ENCODE results near the gene PARP4. TPM values are rescaled to one million over a fixed set of nuclear protein-coding genes. Genes with fewer than 3 reads are reported as not detected.
A peak's percentile ranks its signal among the peaks of the same experiment; 100 is the strongest.
"Not testable (repeated sequence)": the region's sequence is repeated elsewhere in the genome, so short reads cannot be mapped to it uniquely, and the experiment has no call there.

The PARP4 gene
- total RNA-seq, 2 donors from 2014 or later: 35.7 to 51.8 TPM

- no peak for DNase-seq
- Mint-ChIP-seq H3K36me3 (ENCODE audit: low read depth) (no peaks in the 10 kb centered on the region), H3K4me3 (no peak overlapping the region), H3K27me3 (ENCODE audit: insufficient read depth) (no peaks in the 10 kb centered on the region), H3K27ac (no peak overlapping the region), H3K9me3 (no peaks in the 10 kb centered on the region), H3K4me1 (peaks cover 4% of the 10 kb centered on the region)
- no peak for TF ChIP-seq CTCF (conservative IDR thresholded peaks at IDR 0.05)
- Histone ChIP-seq H3K4me3 (ENCODE audit: low read length) (no peak overlapping the region), H3K27me3 (ENCODE audit: control insufficient read depth, insufficient read depth, low read length, poor library complexity, severe bottlenecking) (no peaks in the 10 kb centered on the region), H3K27ac (ENCODE audit: low read depth, low read length) (no peak overlapping the region), H3K9ac (ENCODE audit: extremely low read depth, low read length, poor library complexity, severe bottlenecking) (no peak overlapping the region), H3K9me3 (ENCODE audit: control insufficient read depth, low read length) (no peaks in the 10 kb centered on the region), H3K4me1 (ENCODE audit: control insufficient read depth, insufficient read depth, low read length) (no peaks in the 10 kb centered on the region), H3K36me3 (ENCODE audit: control insufficient read depth, insufficient read depth, low read length) (no peaks in the 10 kb centered on the region)
- 90 to 100% methylated on average over 1 to 6 of the region's 6 CpGs for WGBS, 2 experiments (ENCODE audit: insufficient coverage in 1 of 2, insufficient read length in 1 of 2)
Observed at GRCh38 chr13:24389506-24389905, 123.1 kb downstream of the PARP4 start.

GRCh38 chr13:24388743-24389142, 123.8 kb downstream of the PARP4 start:
- H3K4me3 Mint-ChIP-seq; H3K36me3 Mint-ChIP-seq (ENCODE audit: low read depth); H3K27ac ChIP-seq (ENCODE audit: low read depth, low read length); H3K4me1 Mint-ChIP-seq; H3K4me3 ChIP-seq (ENCODE audit: low read length); H3K9me3 Mint-ChIP-seq; H3K36me3 ChIP-seq (ENCODE audit: control insufficient read depth, insufficient read depth, low read length); H3K9me3 ChIP-seq (ENCODE audit: control insufficient read depth, low read length); H3K27ac Mint-ChIP-seq; H3K4me1 ChIP-seq (ENCODE audit: control insufficient read depth, insufficient read depth, low read length); H3K27me3 ChIP-seq (ENCODE audit: control insufficient read depth, insufficient read depth, low read length, poor library complexity, severe bottlenecking); H3K9ac ChIP-seq (ENCODE audit: extremely low read depth, low read length, poor library complexity, severe bottlenecking); DNase-seq; H3K27me3 Mint-ChIP-seq (ENCODE audit: insufficient read depth): not testable (repeated sequence)
- whole genome bisulfite sequencing, 2 experiments (ENCODE audit: insufficient coverage in 1 of 2, insufficient read length in 1 of 2): 90 to 94% methylated on average over 2 to 6 of the region's 7 CpGs

GRCh38 chr13:24386816-24387708, 125.5 kb downstream of the PARP4 start:
- H3K27ac Mint-ChIP-seq: peak overlapping the region; percentile 26
- H3K36me3 Mint-ChIP-seq (ENCODE audit: low read depth): no peaks in the 10 kb centered on the region
- H3K9ac ChIP-seq (ENCODE audit: extremely low read depth, low read length, poor library complexity, severe bottlenecking): no peak overlapping the region

More at GRCh38 chr13:24386816-24387708, 125.5 kb downstream of the PARP4 start:
- Mint-ChIP-seq H3K4me3 (no peak overlapping the region), H3K27me3 (ENCODE audit: insufficient read depth) (no peaks in the 10 kb centered on the region), H3K9me3 (no peaks in the 10 kb centered on the region), H3K4me1 (peaks cover 4% of the 10 kb centered on the region)
- 87 to 89% methylated on average over 14 to 23 of the region's 23 CpGs for WGBS, 2 experiments (ENCODE audit: insufficient coverage in 1 of 2, insufficient read length in 1 of 2)
- Histone ChIP-seq H3K27me3 (ENCODE audit: control insufficient read depth, insufficient read depth, low read length, poor library complexity, severe bottlenecking) (no peaks in the 10 kb centered on the region), H3K27ac (ENCODE audit: low read depth, low read length) (no peak overlapping the region), H3K4me3 (ENCODE audit: low read length) (no peak overlapping the region), H3K36me3 (ENCODE audit: control insufficient read depth, insufficient read depth, low read length) (no peaks in the 10 kb centered on the region), H3K4me1 (ENCODE audit: control insufficient read depth, insufficient read depth, low read length) (no peaks in the 10 kb centered on the region), H3K9me3 (ENCODE audit: control insufficient read depth, low read length) (no peaks in the 10 kb centered on the region)
- no peak for TF ChIP-seq CTCF (conservative IDR thresholded peaks at IDR 0.05)
- no peak for DNase-seq

Data from endodermal cell (in vitro differentiated cells).